ENCODE results near the gene ITPK1. TPM values are rescaled to one million over a fixed set of nuclear protein-coding genes. Genes with fewer than 3 reads are reported as not detected.

Gene ITPK1
- total RNA-seq, 4 donors from 2014 or later, result 64.8 to 235 (median 128) TPM

- intact Hi-C loops (cut with DNase I; ENCODE audit: low total_unique reads) (no loop called here), in situ Hi-C loops (cut with MboI; ENCODE audit: low pct_ligation_motif_present in 1 of 4, low pct_unique_long_range_greater_than_20kb in 1 of 4, low sequenced_read_pairs in 3 of 4) (no loop called here)
- H3K36me3 ChIP-seq, result no peaks in the 10 kb centered on the region
- no peak for DNase-seq
- WGBS, 2 donors (ENCODE audit: low coverage in 1 of 2), result 80% methylated on average over 6 of the region's 6 CpGs; no CpG with 5 or more reads in 1 of the 2 donors
- peaks cover 25% of the 10 kb centered on the region for H3K27me3 ChIP-seq
- TF ChIP-seq CTCF (IDR thresholded peaks at IDR 0.05), result no peak
- no peak for TF ChIP-seq EP300 (IDR thresholded peaks at IDR 0.05; ENCODE audit: low read depth)
- no peak for TF ChIP-seq POLR2A (IDR thresholded peaks at IDR 0.05)
- TF ChIP-seq POLR2AphosphoS5 (IDR thresholded peaks at IDR 0.05), result no peak
- H3K9me3 ChIP-seq, result no peaks in the 10 kb centered on the region
- H3K27ac ChIP-seq, result no peak overlapping the region
- no peak overlapping the region for H3K4me3 ChIP-seq
- H3K4me1 ChIP-seq, result no peaks in the 10 kb centered on the region
These were observed 209.3 kb downstream of the ITPK1 start for GRCh38 chr14:92906420-92906819.

- intact Hi-C loops (cut with DNase I; ENCODE audit: low total_unique reads) (no loop called here), in situ Hi-C loops (cut with MboI; ENCODE audit: low pct_ligation_motif_present in 1 of 4, low pct_unique_long_range_greater_than_20kb in 1 of 4, low sequenced_read_pairs in 3 of 4) (no loop called here)
- TF ChIP-seq EP300 (IDR thresholded peaks at IDR 0.05; ENCODE audit: low read depth) (no peak), POLR2AphosphoS5 (IDR thresholded peaks at IDR 0.05) (no peak), CTCF (IDR thresholded peaks at IDR 0.05) (no peak), POLR2A (IDR thresholded peaks at IDR 0.05) (no peak)
- Histone ChIP-seq H3K4me1 (no peaks in the 10 kb centered on the region), H3K4me3 (no peak overlapping the region), H3K27ac (no peak overlapping the region), H3K36me3 (no peaks in the 10 kb centered on the region), H3K9me3 (no peaks in the 10 kb centered on the region), H3K27me3 (peaks cover 25% of the 10 kb centered on the region)
- 75 to 78% methylated on average over 7 to 8 of the region's 8 CpGs for WGBS, 2 donors (ENCODE audit: low coverage in 1 of 2)
- DNase-seq, result no peak
These were observed 210.1 kb downstream of the ITPK1 start for GRCh38 chr14:92905667-92906066.

DNA sequence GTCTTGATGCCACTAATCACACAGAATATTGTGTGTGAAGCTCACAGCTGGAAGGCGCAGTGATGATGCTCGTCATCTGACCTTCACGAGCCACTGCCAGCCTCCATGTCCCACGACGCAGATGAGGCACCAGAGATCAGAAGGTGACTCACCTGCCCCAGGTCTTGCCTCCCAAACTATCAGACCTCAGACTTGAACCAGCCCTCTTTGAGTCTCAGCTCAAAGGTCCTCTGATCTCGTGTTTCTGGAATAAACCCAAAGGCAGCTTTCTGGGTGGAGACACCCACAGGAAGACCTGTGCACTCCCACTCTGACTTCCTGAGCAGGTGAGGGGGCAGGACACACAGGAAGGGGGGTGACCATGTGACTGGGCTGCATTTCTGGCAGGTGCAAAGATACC, 212.4 kb downstream of the ITPK1 start:
- Histone ChIP-seq H3K36me3 (no peaks in the 10 kb centered on the region), H3K27me3 (peaks cover 30% of the 10 kb centered on the region), H3K4me3 (no peak overlapping the region), H3K27ac (no peak overlapping the region), H3K9me3 (no peaks in the 10 kb centered on the region), H3K4me1 (no peaks in the 10 kb centered on the region)
- DNase-seq, result no peak
- no peak for TF ChIP-seq CTCF (IDR thresholded peaks at IDR 0.05)
- TF ChIP-seq POLR2A (IDR thresholded peaks at IDR 0.05), result no peak
- no peak for TF ChIP-seq EP300 (IDR thresholded peaks at IDR 0.05; ENCODE audit: low read depth)
- TF ChIP-seq POLR2AphosphoS5 (IDR thresholded peaks at IDR 0.05), result no peak
- intact Hi-C loops (cut with DNase I; ENCODE audit: low total_unique reads), result no loop called here
- in situ Hi-C loops (cut with MboI; ENCODE audit: low pct_ligation_motif_present in 1 of 4, low pct_unique_long_range_greater_than_20kb in 1 of 4, low sequenced_read_pairs in 3 of 4), result no loop called here
- WGBS, 2 donors (ENCODE audit: low coverage in 1 of 2), result 71% methylated on average over 6 of the region's 6 CpGs; no CpG with 5 or more reads in 1 of the 2 donors

DNA sequence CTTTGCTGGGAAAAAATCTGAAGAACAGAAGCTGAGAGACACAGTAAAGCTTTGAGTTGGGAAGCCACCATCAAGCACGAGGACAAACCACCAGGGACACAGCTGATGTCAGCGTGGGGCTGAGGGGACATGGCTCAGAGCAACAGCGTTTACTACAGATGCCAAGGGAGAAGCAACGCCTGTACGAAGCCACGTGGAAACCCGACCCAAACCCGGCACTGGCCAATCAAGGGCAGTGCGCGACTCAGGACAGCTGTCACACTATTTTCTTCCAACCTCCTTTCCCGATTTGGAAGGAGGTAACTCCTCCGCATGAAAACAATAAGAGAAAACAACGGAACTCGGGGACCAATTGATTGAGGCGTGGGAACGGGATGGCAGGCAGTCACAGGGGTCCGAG, 213.0 kb downstream of the ITPK1 start:
- TF ChIP-seq POLR2A (IDR thresholded peaks at IDR 0.05) (no peak), CTCF (IDR thresholded peaks at IDR 0.05) (no peak), EP300 (IDR thresholded peaks at IDR 0.05; ENCODE audit: low read depth) (no peak), POLR2AphosphoS5 (IDR thresholded peaks at IDR 0.05) (no peak)
- Histone ChIP-seq H3K36me3 (no peaks in the 10 kb centered on the region), H3K9me3 (no peaks in the 10 kb centered on the region), H3K27ac (no peak overlapping the region), H3K4me1 (no peaks in the 10 kb centered on the region), H3K27me3 (peaks cover 35% of the 10 kb centered on the region), H3K4me3 (no peak overlapping the region)
- intact Hi-C loops (cut with DNase I; ENCODE audit: low total_unique reads), result no loop called here
- no peak for DNase-seq
- in situ Hi-C loops (cut with MboI; ENCODE audit: low pct_ligation_motif_present in 1 of 4, low pct_unique_long_range_greater_than_20kb in 1 of 4, low sequenced_read_pairs in 3 of 4), result no loop called here
- 10 to 32% methylated on average over 13 to 17 of the region's 17 CpGs for WGBS, 2 donors (ENCODE audit: low coverage in 1 of 2)

Data from transverse colon (tissue), 4 donors.